Measurements from ENCODE around the gene ICA1.

GRCh38 chr7:8070451-8071180 lies 191.4 kb downstream of the ICA1 start:
- no peak for TF ChIP-seq POLR2AphosphoS5 (IDR thresholded peaks at IDR 0.05; ENCODE audit: insufficient read depth in 1 of 2, low read depth in 1 of 2)
- TF ChIP-seq CTCF (IDR thresholded peaks at IDR 0.05) = no peak
- TF ChIP-seq POLR2A (IDR thresholded peaks at IDR 0.05) = no peak
